HG02884 (cell line): ENCODE measurements around the gene M1AP.

Experiments used
- ATAC-seq: cut with Tn5 transposase; IDR thresholded peaks from one replicate; pipeline ENCODE4 v1.9.1; 2021; ENCODE audit warnings: mild to moderate bottlenecking, moderate library complexity; ENCODE audit not compliant: unreplicated experiment

The M1AP gene

DNA sequence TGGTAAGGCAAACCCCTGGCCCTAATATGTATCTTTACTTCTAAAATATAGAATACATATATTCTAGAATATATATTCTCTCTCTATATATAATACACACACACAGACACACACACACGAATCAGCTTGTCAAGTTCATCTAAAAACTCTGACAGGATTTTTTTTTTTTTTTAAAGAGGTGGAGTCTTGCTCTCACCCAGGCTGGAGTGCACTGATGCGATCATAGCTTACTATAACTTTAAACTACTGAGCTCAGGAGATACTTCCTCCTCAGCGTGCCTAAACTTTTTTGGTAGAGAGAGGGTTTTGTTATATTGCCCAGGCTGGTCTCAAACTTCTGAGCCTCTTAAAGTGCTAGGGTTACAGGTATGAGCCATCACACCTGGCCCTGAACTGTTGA is 48.5 kb downstream of the M1AP start:
- ATAC-seq: no peak

DNA sequence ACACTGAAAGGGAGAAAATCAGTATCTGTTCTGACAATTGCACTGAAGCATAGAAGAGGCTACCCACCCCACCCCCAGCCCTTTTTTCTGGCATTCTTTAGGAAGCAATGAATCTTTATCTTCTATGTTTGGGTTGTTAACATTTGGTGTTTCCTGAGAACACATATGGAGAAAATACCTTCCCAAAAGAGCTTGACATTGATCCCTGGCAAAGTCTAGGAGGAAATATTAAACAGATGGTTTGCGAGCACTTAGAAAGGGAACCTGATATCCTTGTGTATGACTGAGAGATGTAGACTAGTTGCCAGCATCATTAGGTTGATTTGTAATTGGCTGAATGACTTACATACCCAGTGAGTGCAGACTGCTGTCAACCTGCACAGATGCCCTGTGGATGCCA is 50.7 kb downstream of the M1AP start:
- ATAC-seq: no peak

DNA sequence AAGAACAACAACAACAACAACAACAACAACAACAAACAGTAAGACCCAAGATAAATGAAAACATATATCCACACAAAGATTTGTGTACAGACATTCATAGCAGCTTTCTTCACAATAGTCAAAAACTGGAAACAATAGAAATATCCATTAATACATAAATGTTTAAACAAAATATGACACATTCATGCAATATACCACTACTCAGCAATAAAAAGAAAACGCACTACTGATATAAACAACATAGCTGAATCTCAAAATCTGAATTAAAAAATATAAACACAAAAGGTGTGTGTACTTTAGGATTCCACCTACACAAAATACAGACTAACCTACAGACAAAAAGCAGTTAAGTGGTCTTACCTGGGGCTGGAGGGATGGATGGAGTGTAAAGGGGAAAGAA is 51.5 kb downstream of the M1AP start:
- ATAC-seq: no peak

DNA sequence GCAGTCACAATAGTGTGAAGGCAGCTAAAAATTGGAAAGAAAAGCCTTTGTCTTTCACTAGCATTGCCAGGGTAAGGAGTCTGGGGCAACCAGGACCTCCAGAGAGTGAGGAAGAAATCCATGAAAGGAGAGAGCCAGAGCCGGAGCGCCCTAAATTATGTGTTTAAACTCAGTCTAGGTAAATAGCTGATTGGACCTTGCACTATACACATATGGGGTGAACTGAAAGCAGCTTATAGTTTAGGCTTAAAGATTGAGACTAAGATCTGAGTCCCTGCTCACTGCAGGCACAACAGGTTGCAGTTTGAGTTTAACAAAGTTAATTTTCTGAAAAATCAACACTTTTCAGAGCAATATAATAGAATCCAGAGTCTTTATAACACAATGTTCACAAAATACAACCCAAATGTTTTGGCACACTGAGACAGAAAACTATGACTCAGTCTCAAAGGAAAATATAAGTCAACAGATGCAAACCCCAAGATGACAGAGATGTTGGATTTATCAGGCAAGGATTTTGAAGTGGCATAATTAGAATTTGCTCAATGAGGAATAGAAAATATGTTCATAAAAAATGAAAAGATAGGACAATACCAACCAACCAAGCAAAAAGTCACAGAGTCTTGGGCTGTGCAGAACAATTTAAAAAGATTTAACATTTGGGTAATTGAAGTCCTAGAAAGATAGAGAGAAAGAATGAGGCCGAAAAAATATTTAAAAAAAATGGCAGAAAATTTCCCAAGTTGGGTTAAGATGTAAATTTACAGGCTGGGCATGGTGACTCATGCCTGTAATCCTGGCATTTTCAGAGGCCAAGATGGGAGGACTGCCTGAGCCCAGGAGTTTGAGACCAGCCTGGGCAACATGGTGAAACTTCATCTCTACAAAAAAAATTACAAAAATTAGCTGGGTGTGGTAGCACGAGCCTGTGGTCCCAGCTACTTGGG is 54.0 kb downstream of the M1AP start:
- no peak for ATAC-seq

DNA sequence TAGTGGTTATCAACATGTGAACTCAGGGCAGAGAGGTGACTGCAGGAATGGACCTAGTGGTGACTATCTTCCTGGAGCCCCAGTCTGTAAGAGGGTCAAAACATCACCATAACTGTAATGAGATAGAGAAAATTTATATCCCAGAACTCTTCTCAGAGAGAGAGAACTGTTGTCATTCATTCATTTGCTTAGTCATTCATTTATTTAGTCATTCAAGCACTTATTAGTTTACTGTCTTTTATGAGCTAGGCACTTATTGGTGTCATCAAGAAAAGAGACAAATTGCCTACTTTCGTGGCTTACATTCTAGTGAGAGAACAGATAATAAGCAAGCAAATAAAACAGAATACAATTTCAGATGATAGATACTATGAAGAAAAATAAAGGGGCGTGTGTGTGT is 59.5 kb downstream of the M1AP start:
- no peak for ATAC-seq

DNA sequence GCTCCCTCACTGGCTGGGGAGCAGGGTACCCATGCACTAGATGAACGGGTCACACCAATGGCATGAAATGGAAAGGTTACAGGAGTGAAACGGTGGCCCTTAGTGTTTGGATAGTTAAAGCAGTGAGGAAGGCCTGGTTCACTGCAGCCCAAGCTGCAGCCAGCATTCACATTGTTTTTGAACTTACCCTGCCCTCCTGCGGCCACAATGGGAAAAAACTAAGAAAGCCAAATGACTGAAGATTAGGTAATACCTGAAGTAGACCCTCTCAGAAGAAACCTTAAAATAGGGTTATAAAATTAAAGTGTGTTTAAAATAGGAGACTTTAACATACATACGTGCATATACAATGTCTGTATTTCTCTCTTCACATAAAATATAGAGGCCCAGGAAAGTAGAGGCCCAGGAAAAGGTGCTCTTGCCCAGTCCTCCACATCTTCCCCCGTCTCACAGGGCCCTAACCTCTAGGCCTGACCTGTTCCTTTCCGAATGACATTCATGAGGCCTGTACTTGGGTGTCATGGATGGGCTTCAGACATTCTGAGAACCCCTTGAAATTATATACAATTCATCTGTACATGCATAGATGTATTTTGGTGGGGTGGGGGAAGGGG is 60.4 kb downstream of the M1AP start:
- no peak for ATAC-seq

DNA sequence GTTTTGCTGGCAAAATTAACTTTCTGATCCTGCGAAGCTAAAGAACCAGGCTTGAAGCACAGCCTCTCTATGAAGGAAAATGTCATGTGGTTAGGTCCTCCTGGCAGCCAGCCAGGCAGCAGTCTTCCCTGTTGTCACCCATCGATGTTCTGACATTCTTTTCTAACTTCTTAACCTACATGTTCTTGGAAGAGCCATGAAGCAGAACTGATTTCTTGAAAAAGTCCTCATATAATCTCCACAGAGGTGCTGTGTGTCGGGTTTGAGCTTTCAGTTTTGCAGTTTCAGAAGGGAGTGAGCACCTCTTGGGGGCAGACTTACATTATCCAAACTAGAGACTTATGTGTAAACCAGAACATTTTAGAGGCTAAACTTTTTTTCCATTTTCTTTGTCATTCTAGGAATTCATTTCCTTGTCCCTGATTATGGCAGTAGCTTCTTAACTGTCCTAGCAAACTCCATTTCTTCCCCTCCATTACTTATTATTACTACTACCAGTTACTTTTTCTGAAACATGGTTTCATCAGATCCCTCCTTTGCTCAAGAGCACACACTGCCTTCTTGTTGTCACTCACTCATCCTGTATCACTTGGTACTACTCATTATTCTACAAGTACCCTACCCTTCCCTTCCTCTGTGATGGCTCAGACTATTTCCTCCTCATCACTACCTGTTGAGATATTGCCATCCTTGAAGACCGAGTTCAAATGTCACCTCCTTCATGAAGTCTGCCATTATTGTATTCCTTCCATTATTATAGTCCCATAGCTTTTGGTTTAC is 62.5 kb downstream of the M1AP start:
- no peak for ATAC-seq

DNA sequence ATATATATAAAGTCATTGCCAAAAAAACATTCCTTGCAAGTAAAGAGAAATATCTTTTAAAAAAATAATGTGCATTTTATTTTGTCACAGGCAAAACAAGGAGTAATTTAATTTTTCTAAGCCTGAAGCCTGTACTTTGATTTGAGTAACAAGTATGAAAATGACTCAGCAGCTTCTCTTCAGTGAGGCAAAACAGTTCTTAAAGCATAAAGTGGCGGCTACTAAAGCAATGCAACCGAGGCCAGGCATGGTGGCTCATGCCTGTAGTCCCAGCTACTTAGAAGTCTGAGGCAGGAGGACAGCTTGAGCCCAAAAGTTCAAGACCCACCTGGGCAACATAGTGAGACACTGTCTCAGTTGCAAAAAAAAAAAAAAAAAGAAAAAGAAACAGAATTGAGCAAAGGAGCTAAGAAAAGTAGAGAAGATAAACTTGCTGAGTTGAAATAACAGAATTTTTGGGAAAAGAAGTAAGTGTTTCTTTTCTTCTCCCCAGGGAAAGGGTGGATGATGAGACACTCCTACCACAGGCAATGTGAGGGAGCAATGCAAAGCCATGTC is 64.0 kb downstream of the M1AP start:
- ATAC-seq: no peak

DNA sequence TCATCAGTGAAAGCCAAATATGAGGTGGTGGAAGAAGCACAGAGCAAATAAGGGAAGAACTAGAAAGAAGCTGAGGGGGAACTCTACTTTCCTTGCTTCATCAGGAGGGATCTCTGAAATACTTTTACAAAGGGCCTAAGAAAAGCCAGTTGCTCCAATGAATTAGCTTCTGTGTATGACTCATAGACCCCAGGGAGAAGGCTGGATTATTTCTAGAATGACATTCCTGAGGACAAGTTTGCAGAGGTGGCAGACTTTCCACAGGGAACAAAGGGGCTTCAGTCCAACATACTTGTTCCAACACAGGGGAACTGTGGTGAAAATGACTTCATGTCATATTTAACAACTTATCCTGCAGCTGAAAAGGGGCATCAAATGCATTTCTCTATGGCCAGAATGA is 64.6 kb downstream of the M1AP start:
- ATAC-seq: no peak

DNA sequence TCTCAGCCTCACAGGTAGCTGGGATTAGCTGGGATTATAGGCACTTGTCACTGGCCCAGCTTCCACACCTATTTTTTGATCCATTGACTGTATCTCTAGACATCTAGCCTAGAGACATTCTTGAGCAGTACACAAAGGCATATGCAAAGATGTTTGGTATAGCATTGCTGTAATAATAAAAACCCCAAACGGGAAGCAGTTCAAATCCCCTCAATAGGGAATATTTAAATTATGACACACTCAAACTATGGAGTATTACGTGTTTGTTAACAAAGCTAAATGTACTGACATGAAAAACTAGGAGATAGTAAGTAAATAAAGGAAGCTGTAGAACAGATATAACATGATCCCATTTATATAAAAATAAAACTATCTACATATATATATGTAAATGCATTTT is 65.9 kb downstream of the M1AP start:
- ATAC-seq: no peak

DNA sequence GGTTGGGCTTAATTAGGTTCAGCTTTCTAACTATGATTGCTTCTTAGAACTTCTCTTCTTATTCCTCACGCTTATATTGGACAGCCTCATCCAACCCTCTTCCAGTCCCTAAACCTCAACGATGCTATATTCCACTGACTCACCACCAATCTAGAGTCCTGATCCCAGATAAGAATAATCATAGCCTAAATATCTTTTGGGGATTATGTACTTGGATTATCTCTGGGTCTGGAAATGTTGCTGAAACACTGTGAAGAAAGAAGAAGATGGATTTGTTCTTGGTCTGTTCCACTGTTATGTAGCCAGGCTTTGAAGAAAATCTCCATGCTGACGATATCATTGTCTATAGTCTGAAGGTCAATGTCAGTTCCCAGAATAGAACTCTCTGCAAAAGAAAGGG is 66.7 kb downstream of the M1AP start:
- no peak for ATAC-seq

DNA sequence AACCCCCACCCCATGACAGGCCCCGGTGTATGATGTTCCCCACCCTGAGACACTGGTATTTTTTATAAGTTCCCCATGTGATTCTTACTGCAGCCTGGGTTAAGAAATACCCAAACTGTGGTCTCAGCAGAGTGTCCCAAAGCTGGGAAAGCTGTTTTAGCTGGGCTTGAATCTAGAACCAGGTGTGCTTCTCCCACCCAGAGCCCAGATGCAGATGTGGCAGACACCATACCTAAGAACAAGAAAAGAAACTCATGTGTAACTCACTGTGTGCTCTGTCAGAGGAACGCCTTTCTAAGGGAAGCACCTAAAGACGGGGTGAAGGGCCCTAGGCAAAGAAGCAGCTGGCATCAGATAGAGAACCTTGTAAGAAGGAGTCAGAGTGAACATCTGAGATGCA is 69.7 kb downstream of the M1AP start:
- peak; percentile 49 for ATAC-seq

DNA sequence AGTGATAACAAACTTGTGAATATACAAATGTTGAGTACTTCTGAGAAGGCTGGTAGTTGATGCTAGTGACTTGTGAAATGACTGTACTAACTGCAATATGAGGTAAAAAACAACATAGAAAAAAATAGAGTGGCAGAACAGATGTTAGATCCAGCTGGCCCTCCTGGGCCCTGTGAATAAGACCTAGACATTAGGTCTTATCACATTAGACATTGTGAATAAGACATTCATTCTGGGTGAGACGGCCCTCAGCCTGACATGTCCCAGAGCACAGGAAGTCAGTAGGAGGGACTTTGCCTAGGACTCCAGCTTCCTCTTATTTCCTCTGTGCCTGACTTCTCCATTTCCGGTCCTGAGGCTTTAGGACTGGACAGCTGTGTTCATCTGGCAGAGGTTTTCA is 70.7 kb downstream of the M1AP start:
- ATAC-seq: peak; percentile 40

DNA sequence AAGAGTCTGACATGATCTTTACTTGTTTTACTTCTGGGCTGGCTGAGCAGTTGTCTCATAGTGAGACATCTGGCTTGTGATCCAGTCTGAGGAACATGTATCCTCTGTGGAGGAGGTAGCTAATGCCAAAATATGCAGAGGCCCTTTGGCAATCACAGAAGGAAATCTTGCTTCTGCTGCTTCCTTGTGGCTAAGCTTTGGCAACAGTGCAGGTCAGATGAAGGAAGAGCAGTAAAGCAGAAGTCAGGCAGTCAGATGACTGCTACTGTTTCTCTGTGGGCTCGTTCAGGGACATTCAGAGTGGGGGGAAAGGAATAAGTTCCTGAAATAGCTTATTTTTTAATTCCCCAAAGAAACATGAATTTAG is 71.3 kb downstream of the M1AP start:
- no peak for ATAC-seq

DNA sequence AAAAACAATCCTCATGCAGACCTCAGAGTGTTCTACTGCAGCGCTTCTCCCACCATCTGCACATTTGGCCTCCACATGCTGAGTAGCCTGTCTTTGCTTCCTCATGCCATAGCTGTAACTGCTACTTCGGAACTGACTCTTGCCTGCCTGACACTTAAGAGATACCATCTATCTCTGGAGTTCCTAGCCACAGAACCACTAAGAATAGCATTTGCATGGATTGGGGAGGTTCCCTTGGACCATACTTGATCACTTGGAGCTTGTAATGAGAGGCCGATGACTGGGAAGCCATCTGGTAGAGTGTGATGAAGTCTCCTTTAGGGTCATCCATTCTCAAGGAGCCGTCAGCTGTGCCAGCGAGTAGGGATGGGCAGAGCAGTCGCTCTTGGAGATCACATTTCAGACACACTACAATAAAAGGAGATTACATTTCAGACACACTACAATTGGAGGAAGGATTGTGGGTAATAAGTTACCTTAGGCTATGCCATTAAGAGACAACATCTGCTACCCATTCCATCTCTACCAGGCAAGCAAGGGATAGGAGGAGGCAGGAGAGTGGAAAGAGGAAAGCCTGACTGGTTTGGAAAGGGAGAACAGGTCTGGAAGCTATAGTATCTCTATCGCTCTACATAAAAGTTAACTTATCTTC is 71.8 kb downstream of the M1AP start:
- ATAC-seq: no peak

DNA sequence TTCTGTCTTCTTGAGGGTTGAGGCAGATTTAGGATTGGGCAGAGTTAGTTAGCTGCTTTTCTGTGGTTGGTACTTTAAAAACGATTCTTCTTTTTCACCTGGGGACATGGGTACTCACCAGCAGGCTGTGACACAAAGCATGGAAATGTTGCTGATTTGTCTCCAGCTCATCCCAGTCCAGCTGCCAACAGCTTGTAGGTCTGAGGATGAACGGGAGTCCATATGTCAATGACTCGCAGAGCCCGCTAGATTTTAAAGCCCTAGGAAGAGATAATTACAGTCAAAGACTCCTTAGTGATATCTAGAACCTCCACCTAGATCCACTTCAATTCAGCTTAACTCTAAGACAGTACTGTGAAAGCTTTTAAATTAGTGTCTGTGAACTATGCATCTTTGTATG is 72.8 kb downstream of the M1AP start:
- no peak for ATAC-seq

DNA sequence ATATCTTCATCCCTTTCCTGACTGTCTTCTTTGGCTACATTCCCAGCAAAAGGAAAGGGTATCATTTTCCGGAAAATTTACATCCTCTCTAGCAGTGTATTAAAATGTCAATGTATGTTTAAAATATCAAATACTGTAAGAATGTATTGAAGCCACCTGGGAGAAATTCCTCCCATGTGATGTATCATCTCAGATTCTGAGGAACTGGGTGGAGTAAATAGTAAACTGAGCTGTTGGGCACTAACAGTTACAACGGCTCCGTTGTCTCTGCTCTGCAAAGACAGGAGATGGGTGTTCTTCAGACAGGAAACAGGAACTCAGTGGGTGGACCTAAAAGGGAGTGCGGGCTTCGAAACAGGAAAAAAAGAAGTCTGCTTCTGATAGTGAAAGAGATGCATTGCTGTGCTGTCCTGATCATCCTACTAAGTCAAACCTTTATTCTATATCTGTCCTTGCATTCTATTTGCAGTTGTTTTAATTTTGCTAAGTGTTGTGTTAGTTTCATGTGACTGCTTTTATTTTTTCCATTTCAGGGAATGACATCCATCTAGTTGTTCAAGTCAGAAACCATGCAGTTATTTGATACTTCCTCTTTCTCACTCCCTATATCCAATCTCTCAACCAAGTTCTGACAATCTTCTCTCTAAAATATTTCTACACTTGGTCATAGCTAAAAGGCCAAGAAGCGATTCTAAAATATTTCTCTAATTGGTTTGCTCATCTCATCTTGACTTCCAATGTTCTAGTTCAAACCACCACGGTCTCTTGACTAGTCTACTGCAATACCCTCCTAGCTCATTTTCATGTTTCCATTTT is 74.2 kb downstream of the M1AP start:
- peak; percentile 30 for ATAC-seq

DNA sequence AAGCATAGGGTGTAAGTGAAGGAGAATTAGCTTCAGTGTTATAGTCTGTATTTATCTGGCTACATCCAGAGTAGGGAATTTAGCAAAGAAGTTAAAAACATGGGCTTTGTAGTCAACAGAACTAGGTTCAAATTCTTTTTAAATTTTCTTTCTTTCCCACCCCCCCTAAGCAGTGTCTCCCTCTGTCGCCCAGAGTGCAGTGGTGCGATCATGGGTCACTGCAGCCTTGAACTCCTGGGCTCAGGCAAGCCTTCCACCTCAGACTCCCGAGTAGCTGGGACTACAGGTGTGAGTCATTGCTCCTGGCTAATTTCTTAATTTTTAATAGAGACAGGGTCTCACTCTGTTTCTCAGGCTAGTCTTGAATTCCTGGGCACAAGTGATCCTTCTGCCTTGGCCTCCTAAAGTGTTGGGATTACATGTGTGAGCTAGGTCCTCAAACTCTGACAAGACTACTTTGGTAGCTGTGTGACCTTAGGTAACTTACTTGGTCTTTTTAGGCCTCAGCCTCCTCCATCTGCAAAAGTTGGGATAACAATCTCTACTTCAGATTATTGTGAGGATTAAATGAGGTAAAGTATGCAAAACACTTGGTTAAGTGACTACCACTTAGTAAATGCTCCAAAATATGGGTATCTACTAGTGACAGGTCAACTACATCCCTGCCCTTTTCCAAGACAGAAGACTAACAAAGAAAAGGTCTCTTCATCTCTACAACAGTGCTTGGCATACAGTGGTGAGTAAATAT is 75.8 kb downstream of the M1AP start:
- ATAC-seq: no peak

DNA sequence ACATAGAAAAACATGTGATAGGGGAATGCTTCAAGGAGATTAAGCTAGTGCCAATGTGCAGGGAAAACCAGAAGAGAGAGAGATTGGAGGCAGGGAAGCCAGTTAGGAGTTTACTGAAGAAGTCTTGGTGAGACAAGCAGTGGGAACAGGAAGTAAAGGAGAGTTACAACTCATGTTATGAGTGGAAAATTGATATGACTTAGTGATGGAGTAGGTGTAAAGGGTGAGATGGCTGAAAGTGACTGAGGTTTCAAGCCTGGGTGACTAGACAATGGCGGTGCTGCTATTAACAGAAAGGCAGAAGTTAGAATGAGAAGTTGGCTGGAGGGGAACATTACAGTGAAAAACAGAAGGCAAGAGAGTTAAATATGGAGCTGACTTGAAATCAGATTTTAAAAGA is 77.1 kb downstream of the M1AP start:
- ATAC-seq: peak; percentile 79
